ENCODE data around the gene HECTD4.

GRCh38 chr12:112350593-112351592, 31.3 kb downstream of the HECTD4 start:
- no peak for TF ChIP-seq CTCF (IDR thresholded peaks at IDR 0.05; ENCODE audit: low read length)
- no peak for TF ChIP-seq EZH2 (IDR thresholded peaks at IDR 0.05; ENCODE audit: borderline replicate concordance, low read length)
